Endothelial cell of umbilical vein (primary cell): ENCODE data around the gene SUGP1. TPM values are rescaled to one million over a fixed set of nuclear protein-coding genes. Genes with fewer than 3 reads are reported as not detected.

Experiments used
- BruUV-seq: library from RNA; stranded (reverse); fragments of 400-500 nt; replicated peaks from 2 replicates; lab custom pipeline; 2021; lab: Mats Ljungman, UMichigan
- CTCF ChIA-PET: fragments of 300-600, 350-600 bp; sonication (Branson Sonifier 250); formaldehyde crosslinking; loops from one replicate; lab custom pipeline; 2021; ENCODE audit warnings: antibody characterized with exemption, inconsistent platforms; lab: Charles Lee
- POLR2A ChIA-PET: fragments of 300-600, 350-600 bp; sonication (Branson Sonifier 250); formaldehyde crosslinking; loops from one replicate; lab custom pipeline; 2021; ENCODE audit warnings: antibody characterized with exemption, inconsistent platforms; lab: Charles Lee
- DNase-seq: peaks from one replicate; pipeline ENCODE4 v3.0.0-alpha.2; 2011; ENCODE audit warnings: low read depth, low spot score
- FAIRE-seq: peaks from 2 replicates; lab custom pipeline; 2011; peaks lifted over from hg19 to GRCh38; lab: Jason Lieb, UNC
- H2AFZ ChIP-seq: 2 replicates; pipeline ENCODE4 v1.6.0; 2012; ENCODE audit warnings: low read depth, low read length, control low read depth, inconsistent platforms
- H3K27ac ChIP-seq: 2 replicates; pipeline ENCODE4 v1.5.1; 2011; ENCODE audit warnings: low read depth, mild to moderate bottlenecking, control low read depth, low read length, moderate library complexity; ENCODE audit not compliant: insufficient read depth
- H3K27me3 ChIP-seq, 2 experiments: 2 replicates each; pipeline versions ENCODE4 v1.6.0 to v1.6.1; 2011; ENCODE audit warnings: low read length in 2 of 2, mixed read lengths in 1 of 2; ENCODE audit not compliant: control insufficient read depth in 2 of 2, insufficient read depth in 2 of 2
- H3K36me3 ChIP-seq, 2 experiments: 2 replicates in 1 of 2; 3 replicates in 1 of 2; pipeline ENCODE4 v1.5.1; 2011; ENCODE audit warnings: low read length in 2 of 2, mild to moderate bottlenecking in 1 of 2, moderate library complexity in 1 of 2; ENCODE audit not compliant: control insufficient read depth in 2 of 2, insufficient read depth in 2 of 2; ENCODE audit errors: extremely low read depth in 1 of 2
- H3K4me1 ChIP-seq: 3 replicates; pipeline ENCODE4 v1.5.1; 2011; ENCODE audit warnings: mild to moderate bottlenecking, low read length; ENCODE audit not compliant: control insufficient read depth, insufficient read depth; ENCODE audit errors: extremely low read depth
- H3K4me2 ChIP-seq: 2 replicates; pipeline ENCODE4 v1.6.1; 2011; ENCODE audit warnings: low read length, control low read depth, mixed read lengths; ENCODE audit not compliant: insufficient read depth
- H3K4me3 ChIP-seq, 3 experiments: fragments of 200-600 bp in 1 of 3; sonication (generic), shearing (Covaris generic) in 1 of 3; replicated peaks in 1 of 3; 2 replicates each; pipeline ENCODE4 v1.5.1; 2011 to 2016; ENCODE audit warnings: control low read depth in 3 of 3, low read length in 3 of 3, mild to moderate bottlenecking in 2 of 3, inconsistent platforms in 1 of 3, low read depth in 1 of 3, moderate library complexity in 1 of 3; ENCODE audit not compliant: insufficient read depth in 1 of 3
- H3K79me2 ChIP-seq: 2 replicates; pipeline ENCODE4 v1.6.0; 2012; ENCODE audit warnings: low read length, inconsistent platforms; ENCODE audit not compliant: control insufficient read depth, insufficient read depth
- H3K9ac ChIP-seq: replicated peaks from 2 replicates; pipeline ENCODE3; 2011; ENCODE audit warnings: low read length, control low read depth; ENCODE audit not compliant: insufficient read depth; ENCODE audit errors: extremely low read depth
- H3K9me1 ChIP-seq: replicated peaks from 3 replicates; pipeline ENCODE4 v1.6.0; 2011; ENCODE audit warnings: mild to moderate bottlenecking, low read length; ENCODE audit not compliant: control insufficient read depth, insufficient read depth; ENCODE audit errors: extremely low read depth
- H3K9me3 ChIP-seq: replicated peaks from 2 replicates; pipeline ENCODE4 v1.5.1; 2012; ENCODE audit warnings: low read length, inconsistent platforms; ENCODE audit not compliant: control insufficient read depth, insufficient read depth
- H4K20me1 ChIP-seq: replicated peaks from 2 replicates; pipeline ENCODE3; 2011; ENCODE audit warnings: mild to moderate bottlenecking, low read length; ENCODE audit not compliant: control insufficient read depth, insufficient read depth; ENCODE audit errors: extremely low read depth
- FOS ChIP-seq: IDR thresholded peaks from 2 replicates; pipeline ENCODE4 v1.6.1; 2011; ENCODE audit warnings: mild to moderate bottlenecking, low read length, moderate library complexity, borderline replicate concordance; ENCODE audit not compliant: insufficient read depth
- GATA2 ChIP-seq: IDR thresholded peaks from 2 replicates; pipeline ENCODE4 v1.7.0; 2011; ENCODE audit warnings: low read depth, mild to moderate bottlenecking, moderate library complexity, mixed read lengths, low read length; ENCODE audit not compliant: insufficient read length, insufficient read depth
- JUN ChIP-seq: IDR thresholded peaks from 2 replicates; pipeline ENCODE4 v1.6.1; 2011; ENCODE audit warnings: borderline replicate concordance, low read depth; ENCODE audit not compliant: insufficient read length, insufficient read depth
- MAX ChIP-seq: IDR thresholded peaks from 2 replicates; pipeline ENCODE4 v1.6.1; 2011; ENCODE audit not compliant: insufficient read depth, insufficient read length
- POLR2AphosphoS5 ChIP-seq: IDR thresholded peaks from 2 replicates; pipeline ENCODE4 v1.6.1; 2012; ENCODE audit warnings: low read depth, mild to moderate bottlenecking, control low read depth, low read length, moderate library complexity; ENCODE audit not compliant: insufficient read depth
- dilution Hi-C: fragments of 300-500 bp; cut with MboI; formaldehyde crosslinking; loops from one replicate; pipeline ENCODE4 v1.15.0; 2019; ENCODE audit warnings: low sequenced_read_pairs; ENCODE audit not compliant: extremely low pct_ligation_motif_present
- intact Hi-C: fragments of 100-400 bp; cut with micrococcal nuclease; formaldehyde crosslinking; loops from one replicate; pipeline ENCODE4 v1.10.0; 2022
- polyA plus RNA-seq, 4 experiments: library from polyadenylated mRNA; depleted of rRNA in 3 of 4; stranded (reverse) in 3 of 4; unstranded in 1 of 4; fragments of >200 nt; gene quantifications; 2 replicates each; pipeline versions ENCODE4 v1.2.1 to v1.2.3, GENCODE V29; 2011 to 2012; ENCODE audit warnings: missing spikeins in 1 of 4
- total RNA-seq: library from RNA; stranded (reverse); gene quantifications from 2 replicates; pipeline ENCODE4 v1.2.3, GENCODE V29; 2021
- TF ChIP-seq, protein P1 (sequence below), 2 donors: IDR thresholded peaks; 1 replicate in 1 of 2; 2 replicates in 1 of 2; pipeline ENCODE4 v1.5.1; 2011; ENCODE audit warnings: low read length in 2 of 2, mild to moderate bottlenecking in 2 of 2, moderate library complexity in 2 of 2, control low read depth in 1 of 2, inconsistent platforms in 1 of 2, low read depth in 1 of 2; ENCODE audit not compliant: insufficient read depth in 1 of 2; ENCODE audit errors: extremely low read depth in 1 of 2

Gene SUGP1
- total and polyA plus RNA-seq, 2 donors (not counting 3 experiments of a cell fraction or from before 2014, with no cell fraction given) = 41.0 to 64.7 TPM

DNA sequence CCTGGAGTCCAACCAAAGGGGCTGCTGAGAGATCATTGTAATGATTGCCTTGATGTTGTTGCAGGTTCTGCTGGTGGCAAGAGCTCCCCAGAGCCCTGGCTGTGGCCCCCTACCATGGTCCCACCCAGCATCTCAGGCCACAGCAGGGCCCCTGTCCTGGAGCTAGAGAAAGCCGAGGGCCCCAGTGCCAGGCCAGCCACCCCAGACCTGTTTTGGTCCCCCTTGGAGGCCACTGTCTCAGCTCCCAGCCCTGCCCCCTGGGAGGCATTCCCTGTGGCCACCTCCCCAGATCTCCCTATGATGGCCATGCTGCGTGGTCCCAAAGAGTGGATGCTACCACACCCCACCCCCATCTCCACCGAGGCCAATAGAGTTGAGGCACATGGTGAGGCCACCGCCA is 93.1 kb downstream of the SUGP1 start:
- CTCF ChIA-PET = no interaction called here

More for the DNA sequence above, 93.1 kb downstream of the SUGP1 start:
- Histone ChIP-seq H2AFZ (no peak overlapping the region), H3K27me3 (peaks cover 2% of the 10 kb centered on the region in 2 experiments), H3K9me3 (no peaks in the 10 kb centered on the region), H3K36me3 (no peaks in the 10 kb centered on the region), H4K20me1 (no peaks in the 10 kb centered on the region), H3K4me2 (no peak overlapping the region), H3K79me2 (no peaks in the 10 kb centered on the region), H3K9ac (no peak overlapping the region), H3K9me1 (no peaks in the 10 kb centered on the region), H3K27ac (no peak overlapping the region), H3K4me3 (no peak overlapping the region), H3K4me1 (no peaks in the 10 kb centered on the region)
- dilution Hi-C loops = no loop called here
- POLR2A ChIA-PET = no interaction called here
- FAIRE-seq (no peak), DNase-seq (no peak)
- TF ChIP-seq FOS = no peak
- TF ChIP-seq GATA2 = no peak
- no peak for TF ChIP-seq POLR2AphosphoS5
- TF ChIP-seq, protein P1, sequence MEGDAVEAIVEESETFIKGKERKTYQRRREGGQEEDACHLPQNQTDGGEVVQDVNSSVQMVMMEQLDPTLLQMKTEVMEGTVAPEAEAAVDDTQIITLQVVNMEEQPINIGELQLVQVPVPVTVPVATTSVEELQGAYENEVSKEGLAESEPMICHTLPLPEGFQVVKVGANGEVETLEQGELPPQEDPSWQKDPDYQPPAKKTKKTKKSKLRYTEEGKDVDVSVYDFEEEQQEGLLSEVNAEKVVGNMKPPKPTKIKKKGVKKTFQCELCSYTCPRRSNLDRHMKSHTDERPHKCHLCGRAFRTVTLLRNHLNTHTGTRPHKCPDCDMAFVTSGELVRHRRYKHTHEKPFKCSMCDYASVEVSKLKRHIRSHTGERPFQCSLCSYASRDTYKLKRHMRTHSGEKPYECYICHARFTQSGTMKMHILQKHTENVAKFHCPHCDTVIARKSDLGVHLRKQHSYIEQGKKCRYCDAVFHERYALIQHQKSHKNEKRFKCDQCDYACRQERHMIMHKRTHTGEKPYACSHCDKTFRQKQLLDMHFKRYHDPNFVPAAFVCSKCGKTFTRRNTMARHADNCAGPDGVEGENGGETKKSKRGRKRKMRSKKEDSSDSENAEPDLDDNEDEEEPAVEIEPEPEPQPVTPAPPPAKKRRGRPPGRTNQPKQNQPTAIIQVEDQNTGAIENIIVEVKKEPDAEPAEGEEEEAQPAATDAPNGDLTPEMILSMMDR (IDR thresholded peaks at IDR 0.05; ENCODE audit: extremely low read depth in 1 of 2, insufficient read depth in 1 of 2, low read depth in 1 of 2, low read length in 2 of 2) = no peak
- no peak for TF ChIP-seq MAX
- no peak for TF ChIP-seq JUN
- BruUV-seq = no TSS peak
- intact Hi-C loops = no loop called here
